Measurements from ENCODE around the gene KLHL33. TPM values are rescaled to one million over a fixed set of nuclear protein-coding genes. Genes with fewer than 3 reads are reported as not detected.

The KLHL33 gene
- total and polyA plus RNA-seq, 10 of the 15 experiments (the other 5 are each of a cell fraction or from before 2014, with no cell fraction given): 0.01 to 0.16 (median 0.04) TPM; not detected in 5

GRCh38 chr14:20482382-20482781 is 46.4 kb upstream of the KLHL33 start:
- ATAC-seq: no peak
- intact Hi-C loops (cut with micrococcal nuclease; ENCODE audit: unreplicated experiment) (no loop called here), in situ Hi-C loops (cut with MboI) (no loop called here)
- ChIA-PET SMC1A (ENCODE audit: uncharacterized antibody, unreplicated experiment) (interaction anchor here (1.1 to 1.7 kb wide), 3 partner anchors 10 to 33 kb away, joined by 3 to 8 read pairs (median 3); partner anchors contain the start of gene PNP), CTCF (interaction anchor here (1.2 to 1.7 kb wide), 4 partner anchors 9 to 155 kb away, joined by 3 to 9 read pairs (median 6); partner anchors contain the start of gene PIP4P1), POLR2A (interaction anchor here (0.8 kb wide), 1 partner anchor 9 kb away, joined by 3 read pairs; no protein-coding TSS in a partner anchor), RAD21 (ENCODE audit: unreplicated experiment) (interaction anchor here (1.0 to 1.2 kb wide), 2 partner anchors 8 to 67 kb away, joined by 3 read pairs; no protein-coding TSS in a partner anchor)
- H3K9me3 ChIP-seq (replicated peaks; ENCODE audit: control insufficient read depth, insufficient read depth, low read length): no peaks in the 10 kb centered on the region
- DNase-seq (ENCODE audit: low read depth, low spot score): no peak
- 79% methylated on average over 5 of the region's 5 CpGs for WGBS (ENCODE audit: insufficient coverage, insufficient replicate concordance, low lambda C conversion rate, missing lambda C conversion rate)
- H2AFZ ChIP-seq (ENCODE audit: control insufficient read depth, low read depth, low read length): no peak overlapping the region
- no peak overlapping the region for H3K27ac ChIP-seq (ENCODE audit: control insufficient read depth, insufficient read depth)
- H3K4me3 ChIP-seq: no peak overlapping the region
- no peaks in the 10 kb centered on the region for H3K79me2 ChIP-seq (ENCODE audit: control insufficient read depth, insufficient read depth, low read length)
- H3K27me3 ChIP-seq (replicated peaks in 1 of 2; ENCODE audit: control insufficient read depth in 2 of 2, insufficient read depth in 2 of 2, low read length in 1 of 2): no peaks in the 10 kb centered on the region
- no peak for FAIRE-seq
- H3K4me2 ChIP-seq (ENCODE audit: control insufficient read depth, insufficient read depth): no peak overlapping the region
- peaks cover 0 to 5% of the 10 kb centered on the region in 2 experiments; a peak in 2 of 4 replicates for H3K36me3 ChIP-seq (ENCODE audit: control insufficient read depth in 2 of 2, insufficient read depth in 2 of 2, low read length in 1 of 2)
- H4K20me1 ChIP-seq (ENCODE audit: control insufficient read depth, insufficient read depth): no peaks in the 10 kb centered on the region
- TF ChIP-seq CBX3 (IDR thresholded peaks at IDR 0.05; ENCODE audit: borderline replicate concordance, low read depth): no peak
- TF ChIP-seq CBX5 (IDR thresholded peaks at IDR 0.05; ENCODE audit: low read depth): no peak
- no peak for TF ChIP-seq NR2C2 (IDR thresholded peaks at IDR 0.05; ENCODE audit: borderline replicate concordance, control insufficient read depth, insufficient read length, low read depth)
- TF ChIP-seq ATF7 (IDR thresholded peaks at IDR 0.05; ENCODE audit: low read depth): no peak
- TF ChIP-seq ZBTB33 (IDR thresholded peaks at IDR 0.05): no peak
- TF ChIP-seq HDAC6 (IDR thresholded peaks at IDR 0.05; ENCODE audit: unreplicated experiment): no peak
- no peak for TF ChIP-seq POLR2AphosphoS5 (IDR thresholded peaks at IDR 0.05; ENCODE audit: low read length)
- TF ChIP-seq ETV6 (conservative IDR thresholded peaks at IDR 0.05 in 1 of 2, IDR thresholded peaks at IDR 0.05 in 1 of 2; ENCODE audit: borderline replicate concordance in 1 of 2, low read depth in 1 of 2): no peak
- no peak for TF ChIP-seq STAT1 (conservative IDR thresholded peaks at IDR 0.05)
- no peak for TF ChIP-seq HSF1 (IDR thresholded peaks at IDR 0.05; ENCODE audit: low read depth, low read length)
- no peak for TF ChIP-seq SMAD1 (IDR thresholded peaks at IDR 0.05; ENCODE audit: low read depth, partially characterized antibody)
- TF ChIP-seq RAD51 (IDR thresholded peaks at IDR 0.05): no peak
- TF ChIP-seq SP1 (IDR thresholded peaks at IDR 0.05; ENCODE audit: low read depth, low read length): no peak
- no TSS peak for BruUV-seq (replicated peaks)
- no peaks in the 10 kb centered on the region for H3K4me1 ChIP-seq (ENCODE audit: control insufficient read depth, insufficient read depth, low read length)
- no peak overlapping the region for H3K9ac ChIP-seq (ENCODE audit: control insufficient read depth, insufficient read depth, low read length)

All from GM12878 (cell line).